ENCODE data around the gene FAM47A.

Gene FAM47A

DNA sequence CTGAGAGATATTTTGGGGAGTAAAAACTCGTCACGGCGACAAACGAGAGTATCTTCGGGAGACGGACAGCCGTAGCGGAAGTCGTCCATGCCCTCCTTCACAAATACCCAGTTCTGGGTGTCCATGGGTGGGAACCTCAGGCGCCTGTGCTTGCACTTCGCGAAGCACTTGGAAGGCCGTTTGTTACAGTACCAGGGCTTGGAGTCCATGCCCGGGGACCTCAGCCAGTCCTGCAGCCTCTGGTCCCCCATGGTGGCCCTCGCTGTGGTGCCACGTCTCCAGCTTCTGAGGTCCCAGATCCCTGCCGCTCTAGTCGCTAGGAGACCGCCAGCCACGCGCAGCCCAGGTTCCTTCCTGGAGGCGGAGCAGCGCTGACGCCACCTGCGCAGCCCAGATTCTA, at the start of gene FAM47A:
FAM47A (minus strand) TSS at position 287 of the 400 bp plus-strand sequence; CDS start at position 251, 36 bp downstream.
- no peak for DNase-seq (ENCODE audit: low read depth, low spot score)

DNA sequence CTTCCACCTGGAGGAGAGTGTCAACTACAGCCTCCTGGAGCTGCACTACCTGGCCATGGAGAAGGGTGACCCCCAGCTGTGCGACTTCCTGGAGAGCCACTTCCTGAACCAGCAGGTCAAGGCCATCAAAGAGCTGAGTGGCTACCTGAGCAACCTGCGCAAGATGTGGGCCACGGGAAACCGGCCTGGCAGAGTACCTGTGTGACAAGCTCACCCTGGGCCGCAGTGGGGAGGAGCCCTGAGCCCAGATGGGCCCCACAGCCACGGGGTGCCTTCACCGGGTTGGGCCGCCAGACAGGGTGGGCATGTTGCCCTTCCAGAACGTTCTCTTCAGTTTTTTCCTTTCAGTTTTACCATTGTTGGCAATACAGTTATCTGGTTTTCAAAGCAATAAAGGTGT, 15.2 kb upstream of the FAM47A start:
- no peak for DNase-seq (ENCODE audit: low read depth, low spot score)

DNA sequence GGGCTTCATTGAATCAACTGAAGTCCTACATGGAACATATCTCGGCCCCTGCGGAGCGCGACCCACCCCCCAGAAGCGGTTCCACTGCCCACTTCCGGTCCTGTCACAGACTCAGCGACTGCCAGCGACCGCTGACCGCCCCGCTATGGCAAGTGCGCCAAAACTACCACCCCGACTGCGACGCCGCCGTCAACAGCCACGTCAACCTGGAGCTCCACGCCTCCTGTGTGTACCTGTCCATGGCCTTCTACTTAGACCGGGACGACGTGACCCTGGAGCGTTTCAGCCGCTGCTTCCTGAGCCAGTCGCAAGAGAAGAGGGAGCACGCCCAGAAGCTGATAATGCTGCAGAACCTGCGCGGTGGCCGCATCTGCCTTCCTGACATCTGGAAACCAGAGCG, 14.8 kb upstream of the FAM47A start:
- no peak for DNase-seq (ENCODE audit: low read depth, low spot score)

DNA sequence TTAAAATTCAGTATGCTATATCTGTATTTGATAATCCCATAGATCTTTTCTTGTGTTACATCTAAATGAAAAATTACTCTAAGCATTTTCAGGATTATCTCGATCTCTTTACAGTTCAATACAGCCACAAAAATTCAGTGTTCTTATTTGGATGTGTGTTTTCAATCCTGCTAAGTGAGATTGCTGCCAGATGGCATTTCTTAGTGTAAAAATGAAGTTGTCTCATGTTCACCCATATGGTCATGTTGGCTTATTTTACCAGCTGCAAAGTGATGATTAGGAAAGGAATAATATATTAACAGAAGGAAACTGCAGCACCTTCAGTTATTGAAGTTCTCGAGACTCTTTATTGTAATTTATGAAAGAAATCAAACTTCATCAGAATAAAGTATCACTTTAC, 12.1 kb upstream of the FAM47A start:
- DNase-seq (ENCODE audit: low read depth, low spot score), result no peak

DNA sequence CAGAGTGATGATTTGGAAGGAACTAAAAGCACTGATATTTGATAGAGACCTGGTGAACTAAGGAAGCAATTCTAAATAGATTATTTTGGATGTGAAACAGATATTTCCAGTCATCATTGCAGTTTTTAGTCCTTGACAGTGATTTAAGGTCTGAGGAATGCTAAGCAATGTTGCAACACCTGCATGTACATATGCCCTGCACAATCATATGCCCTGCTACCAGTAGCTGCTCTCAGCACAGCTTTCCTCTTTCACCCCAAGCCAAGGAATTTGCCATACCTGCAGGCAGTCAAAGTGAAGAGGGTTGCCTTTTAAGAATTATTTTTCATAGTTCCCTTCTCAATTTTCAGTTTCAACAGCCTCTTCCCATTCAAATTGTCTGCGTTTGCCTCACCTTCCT, 8.7 kb upstream of the FAM47A start:
- no peak for DNase-seq (ENCODE audit: low read depth, low spot score)

DNA sequence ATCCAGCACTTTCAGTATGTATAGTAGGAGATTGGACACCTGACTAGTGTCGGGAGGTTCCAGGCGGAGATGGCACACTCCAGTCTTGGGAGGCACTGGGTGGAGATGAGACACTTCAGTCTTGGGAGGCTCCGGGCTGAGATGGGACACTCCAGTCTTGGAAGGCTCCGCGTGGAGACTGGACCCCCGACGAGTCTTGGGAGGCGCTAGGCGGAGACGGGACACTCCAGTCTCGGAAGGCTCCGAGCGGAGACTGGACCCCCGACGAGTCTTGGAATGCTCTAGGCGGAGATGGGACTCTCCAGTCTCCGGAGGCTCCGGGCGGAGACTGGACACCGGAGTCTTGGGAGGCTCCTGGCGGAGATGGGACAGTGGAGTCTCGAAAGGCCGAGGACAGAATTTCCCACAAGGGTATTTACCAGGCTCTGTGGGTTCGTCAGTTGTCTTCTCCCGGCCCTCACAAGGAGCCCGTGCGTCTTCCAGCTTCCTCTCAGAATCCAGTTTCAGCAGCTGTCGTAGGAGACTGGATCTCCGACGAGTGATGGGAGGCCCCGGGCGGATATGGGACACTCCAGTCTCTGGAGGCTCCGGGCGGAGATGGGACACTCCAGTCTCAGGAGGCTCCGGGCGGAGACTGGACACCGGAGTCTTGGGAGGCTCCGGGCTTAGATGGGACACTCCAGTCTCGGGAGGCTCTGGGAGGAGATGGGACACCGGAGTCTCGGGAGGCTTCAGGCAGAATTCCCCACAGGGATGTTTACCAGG, 952 bp downstream of the FAM47A start:
- no peak for DNase-seq (ENCODE audit: low read depth, low spot score)

DNA sequence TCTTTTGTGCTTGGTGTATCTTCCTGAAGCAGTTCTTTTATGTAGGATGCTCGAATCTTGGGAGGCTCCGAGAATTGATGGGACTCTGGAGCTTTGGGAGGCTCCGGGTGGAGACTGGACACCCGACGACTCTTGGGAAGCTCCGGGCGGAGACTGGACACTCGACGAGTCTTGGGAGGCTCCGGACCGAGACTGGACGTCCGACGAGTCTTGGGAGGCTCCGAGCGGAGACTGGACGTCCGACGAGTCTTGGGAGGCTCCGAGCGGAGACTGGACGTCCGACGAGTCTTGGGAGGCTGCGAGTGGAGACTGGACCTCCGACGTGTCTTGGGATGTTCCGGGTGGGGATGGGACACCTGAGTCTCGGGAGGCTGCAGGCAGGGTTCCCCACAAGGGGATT, 1.6 kb downstream of the FAM47A start:
- no peak for DNase-seq (ENCODE audit: low read depth, low spot score)

DNA sequence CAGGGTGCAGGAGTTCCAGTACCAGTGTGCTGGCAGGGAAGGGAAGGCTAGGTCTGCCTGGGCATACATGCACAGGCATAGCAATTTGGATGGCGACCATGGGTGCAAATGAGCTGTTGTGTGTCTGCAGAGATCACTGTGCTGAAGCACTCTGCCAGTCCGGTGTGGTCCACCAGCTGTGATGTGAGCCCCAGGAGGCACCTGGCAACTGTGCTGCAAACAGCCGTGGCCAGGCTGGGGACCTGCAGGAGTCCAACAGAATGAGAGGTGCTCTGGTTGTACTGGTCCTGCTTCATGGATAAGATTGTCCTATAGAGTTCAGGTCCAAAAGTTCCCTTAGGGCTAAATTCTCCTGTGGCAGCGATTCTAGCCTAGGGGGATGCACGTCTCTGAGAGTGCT, 6.1 kb downstream of the FAM47A start:
- DNase-seq (ENCODE audit: low read depth, low spot score), result no peak

DNA sequence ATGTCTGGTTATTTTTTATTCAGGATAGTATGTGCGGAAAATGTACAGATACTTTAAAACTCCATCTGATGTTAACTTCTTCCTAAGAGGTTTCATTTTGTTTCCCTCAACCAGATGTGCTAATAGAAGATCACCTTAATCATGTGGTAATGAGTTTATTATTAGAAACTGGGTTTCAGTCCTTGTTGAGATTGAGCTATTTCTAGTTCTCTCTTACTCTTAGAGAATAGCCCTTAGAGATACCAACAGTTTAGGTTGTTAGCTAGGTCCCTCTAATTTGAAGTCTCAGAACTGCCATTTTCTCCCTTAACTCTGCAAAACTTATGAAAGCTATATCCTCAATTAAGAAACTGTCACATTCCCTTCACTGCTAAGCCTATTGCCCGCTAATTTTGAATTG, 13.0 kb downstream of the FAM47A start:
- DNase-seq (ENCODE audit: low read depth, low spot score), result no peak

DNA sequence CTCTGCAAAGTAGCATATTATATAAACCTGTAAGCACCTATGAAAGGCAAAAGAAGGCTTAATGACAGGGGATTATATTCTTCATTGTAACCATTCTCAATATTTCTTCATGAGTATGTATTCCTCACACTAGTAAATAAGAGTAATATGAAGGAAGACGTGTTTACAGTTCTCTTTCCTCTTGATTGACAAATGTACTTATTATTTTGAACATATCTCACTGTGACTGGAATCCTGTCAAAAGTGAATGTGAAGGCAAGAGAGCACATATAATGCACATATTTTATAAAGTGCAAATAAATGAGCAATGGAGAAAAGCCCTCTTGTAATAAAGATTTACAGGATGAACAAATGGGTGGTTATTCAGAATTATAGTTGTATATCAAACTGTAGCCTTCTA, 19.7 kb downstream of the FAM47A start:
- DNase-seq (ENCODE audit: low read depth, low spot score), result no peak

Measured in ELF-1 (cell line).